ENCODE results near the gene HDAC3.

GRCh38 chr5:141634720-141635119 lies 1.9 kb downstream of the HDAC3 start:
- TF ChIP-seq, protein P1, sequence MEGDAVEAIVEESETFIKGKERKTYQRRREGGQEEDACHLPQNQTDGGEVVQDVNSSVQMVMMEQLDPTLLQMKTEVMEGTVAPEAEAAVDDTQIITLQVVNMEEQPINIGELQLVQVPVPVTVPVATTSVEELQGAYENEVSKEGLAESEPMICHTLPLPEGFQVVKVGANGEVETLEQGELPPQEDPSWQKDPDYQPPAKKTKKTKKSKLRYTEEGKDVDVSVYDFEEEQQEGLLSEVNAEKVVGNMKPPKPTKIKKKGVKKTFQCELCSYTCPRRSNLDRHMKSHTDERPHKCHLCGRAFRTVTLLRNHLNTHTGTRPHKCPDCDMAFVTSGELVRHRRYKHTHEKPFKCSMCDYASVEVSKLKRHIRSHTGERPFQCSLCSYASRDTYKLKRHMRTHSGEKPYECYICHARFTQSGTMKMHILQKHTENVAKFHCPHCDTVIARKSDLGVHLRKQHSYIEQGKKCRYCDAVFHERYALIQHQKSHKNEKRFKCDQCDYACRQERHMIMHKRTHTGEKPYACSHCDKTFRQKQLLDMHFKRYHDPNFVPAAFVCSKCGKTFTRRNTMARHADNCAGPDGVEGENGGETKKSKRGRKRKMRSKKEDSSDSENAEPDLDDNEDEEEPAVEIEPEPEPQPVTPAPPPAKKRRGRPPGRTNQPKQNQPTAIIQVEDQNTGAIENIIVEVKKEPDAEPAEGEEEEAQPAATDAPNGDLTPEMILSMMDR (IDR thresholded peaks at IDR 0.05), result no peak
- no peak for TF ChIP-seq EZH2 (IDR thresholded peaks at IDR 0.05; ENCODE audit: borderline replicate concordance, insufficient read depth, low read depth, low read length, poor library complexity, severe bottlenecking)

All from B cell (primary cell).